ENCODE results near the gene MAN1C1. TPM values are rescaled to one million over a fixed set of nuclear protein-coding genes. Genes with fewer than 3 reads are reported as not detected.

Gene MAN1C1
- total RNA-seq, 1 donor from 2014 or later = 0.79 TPM

DNA sequence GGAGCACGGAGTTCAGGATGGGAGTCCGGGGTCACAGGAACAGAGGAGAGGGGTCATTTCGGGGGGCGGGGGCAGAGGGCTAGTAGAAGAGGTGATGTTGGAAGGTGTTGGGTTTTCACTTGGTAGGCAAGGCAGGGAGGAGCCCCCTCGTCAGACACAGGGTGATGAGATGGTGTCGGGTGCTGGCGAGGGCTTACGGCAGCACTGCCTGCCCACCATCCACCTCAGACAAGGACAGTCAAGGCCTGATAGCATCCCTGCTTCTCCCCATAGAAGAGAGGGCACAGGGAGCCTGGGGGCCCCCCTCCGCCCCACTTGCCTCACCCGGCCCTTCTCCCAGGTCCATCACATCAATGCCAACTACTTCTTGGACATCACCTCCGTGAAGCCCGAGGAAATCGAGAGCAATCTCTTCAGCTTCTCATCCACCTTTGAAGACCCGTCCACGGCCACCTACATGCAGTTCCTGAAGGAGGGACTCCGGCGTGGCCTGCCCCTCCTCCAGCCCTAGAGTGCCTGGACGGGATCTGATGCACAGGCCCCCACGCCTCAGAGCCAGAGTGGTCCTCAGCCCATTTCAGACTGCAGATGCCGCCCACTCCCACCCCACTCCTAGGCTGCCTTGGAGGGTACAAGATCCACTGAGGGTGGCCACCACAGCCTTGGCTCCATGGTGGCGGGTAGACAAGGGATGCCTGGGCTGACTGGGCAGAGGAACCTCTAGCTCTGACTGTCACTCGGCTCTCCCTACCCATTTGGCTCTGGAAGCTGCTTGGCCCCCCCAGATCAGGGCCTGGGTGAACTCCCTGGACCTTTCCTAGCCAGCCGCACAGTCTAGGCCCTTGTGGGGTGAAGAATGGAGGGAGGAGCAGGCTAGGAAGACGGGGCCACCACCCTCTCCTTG lies 198.9 kb downstream of the MAN1C1 start:
- no peak for DNase-seq (ENCODE audit: low read depth, low spot score)

- no peak for DNase-seq (ENCODE audit: low read depth, low spot score)
Observed at GRCh38 chr1:25816112-25816718, 199.6 kb downstream of the MAN1C1 start.

DNA sequence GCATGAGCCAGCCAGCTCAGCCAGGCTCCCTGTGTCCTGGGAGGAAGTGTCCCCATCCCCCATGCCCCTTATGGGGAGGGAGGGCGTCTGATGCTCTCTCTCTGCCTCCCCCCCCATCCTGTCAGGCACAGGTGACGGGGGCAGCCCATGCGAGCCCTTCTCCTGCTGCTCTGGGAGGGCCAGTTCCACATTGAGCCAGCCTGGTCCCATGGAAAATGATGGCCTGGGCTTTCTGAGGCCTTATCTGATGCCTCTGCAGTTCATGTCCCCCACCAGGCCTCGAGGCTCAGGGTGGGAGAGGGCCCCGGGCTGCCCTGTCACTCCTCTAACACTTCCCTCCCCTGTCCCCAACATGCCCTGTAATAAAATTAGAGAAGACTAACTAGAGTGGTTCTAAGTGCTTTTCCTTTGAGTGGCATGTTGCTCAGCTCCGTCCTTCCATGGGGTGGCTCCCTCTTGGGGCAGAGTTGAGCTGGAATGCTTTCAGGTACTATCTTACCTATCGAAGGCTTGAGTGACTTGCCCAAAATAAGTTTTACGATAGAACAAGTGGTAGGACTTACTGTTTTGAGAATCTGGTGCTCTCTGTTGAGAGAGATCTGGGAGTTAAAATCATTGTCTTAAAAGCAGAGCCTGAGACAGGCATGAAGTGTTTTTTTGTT lies 201.4 kb downstream of the MAN1C1 start:
- no peak for DNase-seq (ENCODE audit: low read depth, low spot score)

GRCh38 chr1:25818569-25818968 lies 202.0 kb downstream of the MAN1C1 start:
- DNase-seq (ENCODE audit: low read depth, low spot score) = no peak

DNA sequence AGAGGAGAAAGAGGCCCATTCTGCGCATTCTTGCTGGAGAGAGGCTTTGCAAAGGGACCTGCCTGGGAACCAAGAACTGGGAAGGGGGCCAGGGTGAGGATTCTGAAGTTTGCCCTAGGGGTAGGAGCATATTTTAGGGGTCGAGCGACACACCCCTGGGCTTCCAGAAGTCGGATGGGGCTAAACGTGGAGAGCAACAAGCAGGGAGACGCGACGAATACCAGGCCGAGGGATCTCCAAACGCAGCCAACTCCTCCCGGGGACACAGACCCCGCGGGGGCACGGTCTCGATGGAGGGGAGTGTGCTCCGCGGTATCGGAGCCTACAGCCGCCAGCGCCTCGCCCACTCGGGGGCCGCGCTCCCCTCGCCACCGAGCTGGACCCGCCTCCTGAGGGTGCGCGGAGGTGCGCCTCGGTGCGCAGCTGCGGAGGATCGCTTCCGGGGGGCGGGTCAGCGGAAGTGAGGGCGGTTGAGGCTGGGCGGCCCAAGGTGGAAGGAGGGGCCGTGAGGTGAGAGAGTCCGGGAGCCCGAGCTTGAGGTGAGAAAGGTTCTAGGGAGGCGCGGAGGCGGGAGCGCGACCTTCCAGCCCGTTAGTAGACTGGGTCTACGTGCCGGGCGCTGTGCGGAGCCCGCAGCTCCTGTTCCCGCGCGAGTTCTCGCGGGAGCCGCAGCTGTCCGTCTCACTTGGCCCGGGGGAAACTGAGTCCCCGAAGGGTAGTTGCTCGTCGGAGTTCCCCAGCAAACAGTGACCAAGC lies 203.1 kb downstream of the MAN1C1 start, which contains the start of gene MTFR1L:
MTFR1L (plus strand) TSS at position 464 of the 756 bp plus-strand sequence. CDS start 3,151 bp downstream, outside the sequence.
- no peak for DNase-seq (ENCODE audit: low read depth, low spot score)

GRCh38 chr1:25820247-25821111 lies 203.9 kb downstream of the MAN1C1 start:
- no peak for DNase-seq (ENCODE audit: low read depth, low spot score)

DNA sequence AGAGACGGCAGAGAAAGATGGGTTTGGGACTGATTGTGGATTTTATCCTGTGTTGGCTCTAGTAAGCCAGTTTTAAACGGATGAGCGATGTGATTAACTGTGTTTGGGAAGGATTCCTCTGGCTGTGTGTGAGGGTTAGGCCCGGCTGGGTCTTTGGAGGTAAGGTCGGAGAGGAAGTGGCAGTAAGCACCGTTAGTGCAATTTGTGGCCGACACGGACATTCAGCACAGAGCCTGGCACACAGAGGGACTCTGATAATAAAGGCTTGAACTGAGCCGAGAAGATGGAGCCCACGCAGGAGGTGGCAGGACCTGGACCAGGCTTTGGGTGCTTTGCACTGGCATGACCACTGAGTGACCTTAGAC lies 204.5 kb downstream of the MAN1C1 start:
- no peak for DNase-seq (ENCODE audit: low read depth, low spot score)

- DNase-seq (ENCODE audit: low read depth, low spot score) = no peak
Observed at GRCh38 chr1:25821630-25822091, 205.1 kb downstream of the MAN1C1 start.

DNA sequence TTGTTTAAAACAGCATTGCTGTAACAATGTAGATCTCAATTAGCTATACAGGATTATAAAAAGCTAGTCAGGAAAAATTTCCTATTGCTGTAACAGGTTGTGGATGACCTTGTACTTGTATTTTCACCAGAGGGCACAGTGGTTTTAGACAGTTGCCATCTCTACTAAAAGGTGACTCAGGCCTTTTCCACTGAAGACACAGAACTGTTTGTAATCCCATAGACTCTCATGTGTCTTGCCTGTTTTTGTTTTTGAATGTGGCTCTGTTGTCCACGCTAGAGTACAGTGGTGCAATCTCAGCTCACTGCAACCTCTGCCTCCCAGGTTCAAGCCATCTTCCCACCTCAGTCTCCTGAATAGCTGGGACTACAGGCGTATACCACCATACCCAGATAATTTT lies 209.0 kb downstream of the MAN1C1 start:
- DNase-seq (ENCODE audit: low read depth, low spot score) = no peak

DNA sequence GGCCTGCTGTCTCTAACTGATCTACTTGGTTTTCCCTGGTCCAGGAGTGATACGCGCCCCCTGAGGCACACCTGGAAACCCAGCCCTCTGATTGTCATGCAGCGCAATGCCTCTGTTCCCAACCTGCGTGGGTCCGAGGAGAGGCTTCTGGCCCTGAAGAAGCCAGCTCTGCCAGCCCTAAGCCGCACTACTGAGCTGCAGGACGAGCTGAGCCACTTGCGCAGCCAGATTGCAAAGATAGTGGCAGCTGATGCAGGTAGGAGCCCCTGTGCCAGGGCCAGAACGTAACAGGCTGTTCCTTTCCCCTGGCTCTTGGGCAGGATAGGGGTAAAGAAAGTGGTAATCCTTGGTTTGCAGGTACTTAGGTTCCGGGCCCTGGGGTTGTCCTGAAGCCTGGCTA lies 210.0 kb downstream of the MAN1C1 start:
- no peak for DNase-seq (ENCODE audit: low read depth, low spot score)

GRCh38 chr1:25828491-25828890 lies 211.9 kb downstream of the MAN1C1 start:
- no peak for DNase-seq (ENCODE audit: low read depth, low spot score)

- no peak for DNase-seq (ENCODE audit: low read depth, low spot score)
Observed at GRCh38 chr1:25829046-25829445, 212.5 kb downstream of the MAN1C1 start.

GRCh38 chr1:25831569-25832196 lies 215.1 kb downstream of the MAN1C1 start:
- no peak for DNase-seq (ENCODE audit: low read depth, low spot score)

DNA sequence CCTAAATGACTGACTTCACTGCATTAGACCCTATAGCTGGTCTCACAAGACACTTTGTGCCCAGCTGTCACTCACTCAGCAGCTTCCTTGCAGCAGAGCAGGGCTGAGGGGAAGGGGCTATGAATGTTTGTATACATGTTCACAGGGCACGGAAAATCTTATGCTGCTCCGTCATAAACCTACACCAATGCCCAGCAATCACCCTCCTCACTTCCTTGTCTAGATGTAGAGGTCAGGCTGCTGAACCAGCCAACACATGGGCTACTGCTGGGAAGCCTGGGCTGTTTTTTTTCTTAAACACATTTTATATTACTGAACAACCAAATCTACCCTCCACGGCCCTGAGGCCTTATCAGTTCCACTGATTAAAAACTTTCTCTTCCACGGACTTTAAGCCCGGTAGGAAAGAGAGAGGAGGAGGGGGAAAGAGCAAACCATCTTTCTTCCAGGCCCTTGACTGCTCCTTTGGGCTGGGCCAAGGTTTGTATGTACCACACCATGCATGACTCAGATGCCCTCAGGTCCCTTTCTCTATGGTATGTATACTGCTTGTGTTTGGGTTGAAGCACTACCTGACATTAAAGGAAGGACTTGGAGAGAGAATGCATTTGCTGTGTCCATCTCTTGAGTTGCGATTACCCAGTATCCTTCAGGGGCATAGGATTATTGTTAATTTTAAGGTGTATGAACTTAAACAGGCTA lies 215.9 kb downstream of the MAN1C1 start:
- DNase-seq (ENCODE audit: low read depth, low spot score) = no peak

DNA sequence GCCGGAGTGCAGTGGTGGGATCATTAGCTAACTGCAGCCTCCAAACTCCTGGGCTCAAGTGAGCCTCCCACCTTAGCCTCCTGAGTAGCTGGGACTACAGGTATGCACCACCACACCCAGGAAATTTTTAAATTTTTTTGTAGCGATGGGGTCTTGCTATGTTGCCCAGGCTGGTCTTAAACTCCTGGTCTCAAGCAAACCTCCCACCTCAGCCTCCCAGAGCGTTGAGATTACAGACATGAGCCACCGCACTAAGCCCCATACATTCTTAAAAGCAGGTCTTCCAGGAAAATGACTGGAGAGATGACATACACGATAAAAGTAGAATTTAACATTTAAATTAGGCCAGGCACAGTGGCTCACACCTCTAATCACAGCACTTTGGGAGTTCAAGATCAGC lies 216.6 kb downstream of the MAN1C1 start:
- DNase-seq (ENCODE audit: low read depth, low spot score) = no peak
